Cerebellar nuclear complex (tissue), 1 donor: ENCODE data around the gene KIAA0408.
A peak's percentile ranks its signal among the peaks of the same experiment; 100 is the strongest.

Experiments
- DNase-seq, 2 experiments: peaks; one replicate each; lab custom pipeline; 2025; lab: John Stamatoyannopoulos, UW

Gene KIAA0408

GRCh38 chr6:127459231-127459641 is at the start of gene KIAA0408:
KIAA0408 (minus strand) TSS chr6:127459389; CDS start chr6:127453981, 5,408 bp downstream.
- DNase-seq = no peak

- no peak for DNase-seq
These were observed 47.7 kb upstream of the KIAA0408 start for GRCh38 chr6:127506894-127507293.

- DNase-seq = no peak
These were observed 43.8 kb upstream of the KIAA0408 start for GRCh38 chr6:127503022-127503421.

- DNase-seq = no peak
These were observed 38.2 kb upstream of the KIAA0408 start for GRCh38 chr6:127497410-127497809.

- no peak for DNase-seq
These were observed 37.3 kb upstream of the KIAA0408 start for GRCh38 chr6:127496471-127496870.

- DNase-seq = no peak
These were observed 35.1 kb upstream of the KIAA0408 start for GRCh38 chr6:127494240-127494767.

- DNase-seq = no peak
These were observed 30.1 kb upstream of the KIAA0408 start for GRCh38 chr6:127489248-127489647.

GRCh38 chr6:127486934-127487333 is 27.7 kb upstream of the KIAA0408 start:
- no peak for DNase-seq

GRCh38 chr6:127484212-127484863 is 25.1 kb upstream of the KIAA0408 start:
- DNase-seq = no peak

- DNase-seq = no peak
These were observed 24.3 kb upstream of the KIAA0408 start for GRCh38 chr6:127483399-127484055.

GRCh38 chr6:127482325-127482724 is 23.1 kb upstream of the KIAA0408 start:
- no peak for DNase-seq

- DNase-seq = no peak
These were observed 22.4 kb upstream of the KIAA0408 start for GRCh38 chr6:127481628-127482027.

GRCh38 chr6:127481111-127481510 is 21.9 kb upstream of the KIAA0408 start:
- no peak for DNase-seq

- DNase-seq = no peak
These were observed 18.5 kb upstream of the KIAA0408 start for GRCh38 chr6:127477658-127478057.

GRCh38 chr6:127475823-127476176 is 16.6 kb upstream of the KIAA0408 start:
- DNase-seq = no peak

GRCh38 chr6:127475135-127475822 is 16.1 kb upstream of the KIAA0408 start:
- no peak for DNase-seq

GRCh38 chr6:127471379-127472255 is 12.4 kb upstream of the KIAA0408 start:
- DNase-seq = no peak

- DNase-seq = no peak
These were observed 9.7 kb upstream of the KIAA0408 start for GRCh38 chr6:127468936-127469335.

GRCh38 chr6:127466416-127466815 is 7.2 kb upstream of the KIAA0408 start:
- DNase-seq = no peak

- peak in 1 of 2 experiments; percentile 14 for DNase-seq
These were observed 5.8 kb upstream of the KIAA0408 start for GRCh38 chr6:127464881-127465459.

GRCh38 chr6:127464161-127464880 is 5.1 kb upstream of the KIAA0408 start:
- no peak for DNase-seq
